ENCODE data around the gene SEPTIN5. TPM values are rescaled to one million over a fixed set of nuclear protein-coding genes. Genes with fewer than 3 reads are reported as not detected.

The SEPTIN5 gene
- polyA plus RNA-seq, 2 of the 4 experiments (the other 2 are of a cell fraction), result 4.6 to 12.6 TPM

- FAIRE-seq (no peak), DNase-seq (ENCODE audit: low read depth in 1 of 2, low spot score in 1 of 2) (no peak), ATAC-seq (no peak)
- no peak overlapping the region for H3K27ac ChIP-seq
- H3K9me3 ChIP-seq, result no peaks in the 10 kb centered on the region
- H3K4me3 ChIP-seq, result no peak overlapping the region
- no peak for TF ChIP-seq FOSL2 (IDR thresholded peaks at IDR 0.05)
- no peak for TF ChIP-seq FOSL2 (CRISPR knock-in tag; IDR thresholded peaks at IDR 0.05)
- TF ChIP-seq SREBF2 (IDR thresholded peaks at IDR 0.05), result no peak
- TF ChIP-seq ZC3H11A (IDR thresholded peaks at IDR 0.05), result no peak
- TF ChIP-seq JUN (IDR thresholded peaks at IDR 0.05), result no peak
- TF ChIP-seq NR3C1 (IDR thresholded peaks at IDR 0.05), result no peak
- no peak for TF ChIP-seq HDAC2 (IDR thresholded peaks at IDR 0.05)
- TF ChIP-seq POLR2A (IDR thresholded peaks at IDR 0.05; ENCODE audit: low read length), result no peak
- no peak for TF ChIP-seq KDM1A (IDR thresholded peaks at IDR 0.05; ENCODE audit: low read depth)
- no peak for TF ChIP-seq BCL3 (IDR thresholded peaks at IDR 0.05)
- no peak for TF ChIP-seq POLR2AphosphoS2 (conservative IDR thresholded peaks at IDR 0.05; ENCODE audit: low read length)
- TF ChIP-seq JUNB (IDR thresholded peaks at IDR 0.05), result no peak
- no peak for TF ChIP-seq PBX3 (IDR thresholded peaks at IDR 0.05)
- no peaks in the 10 kb centered on the region for H3K4me1 ChIP-seq
- ChIA-PET CTCF (interaction anchor here (2.4 to 8.4 kb wide), 2 partner anchors 180 to 220 kb away, joined by 6 to 215 read pairs; no protein-coding TSS in a partner anchor), POLR2A (no interaction called here)
- 82% methylated on average over 4 of the region's 7 CpGs for WGBS (ENCODE audit: missing lambda C conversion rate)
- no peak overlapping the region for H3K4me2 ChIP-seq
Measured at GRCh38 chr22:19734163-19734562, 19.9 kb downstream of the SEPTIN5 start.

- FAIRE-seq, result no peak
- 59% methylated on average over 3 of the region's 5 CpGs for WGBS (ENCODE audit: missing lambda C conversion rate)
- ATAC-seq, result no peak
- Histone ChIP-seq H3K27ac (no peak overlapping the region), H3K4me2 (no peak overlapping the region), H3K9me3 (no peaks in the 10 kb centered on the region), H3K4me3 (no peak overlapping the region), H3K4me1 (no peaks in the 10 kb centered on the region)
- POLR2A ChIA-PET, result no interaction called here
- TF ChIP-seq CHD4 (IDR thresholded peaks at IDR 0.05; ENCODE audit: borderline replicate concordance) (no peak), MAX (IDR thresholded peaks at IDR 0.05) (no peak), FOSL2 (IDR thresholded peaks at IDR 0.05) (no peak), FOSL2 (CRISPR knock-in tag; IDR thresholded peaks at IDR 0.05) (no peak), POLR2AphosphoS2 (conservative IDR thresholded peaks at IDR 0.05; ENCODE audit: low read length) (no peak), HMGXB4 (CRISPR knock-in tag; IDR thresholded peaks at IDR 0.05; ENCODE audit: borderline replicate concordance) (no peak), RARB (CRISPR knock-in tag; IDR thresholded peaks at IDR 0.05) (no peak), RCOR1 (IDR thresholded peaks at IDR 0.05; ENCODE audit: low read depth, low read length) (no peak), EHF (CRISPR knock-in tag; IDR thresholded peaks at IDR 0.05) (no peak), HOXB13 (CRISPR knock-in tag; IDR thresholded peaks at IDR 0.05; ENCODE audit: low read depth) (no peak), EHMT2 (IDR thresholded peaks at IDR 0.05; ENCODE audit: low read depth) (no peak), ESRRA (IDR thresholded peaks at IDR 0.05; ENCODE audit: borderline replicate concordance, low read length) (no peak), CBX2 (IDR thresholded peaks at IDR 0.05; ENCODE audit: borderline replicate concordance, low read depth) (no peak), CHD2 (IDR thresholded peaks at IDR 0.05; ENCODE audit: low read length, partially characterized antibody) (no peak), NFE2L2 (conservative IDR thresholded peaks at IDR 0.05; ENCODE audit: low read length) (no peak), CBX8 (IDR thresholded peaks at IDR 0.05) (no peak)
- CTCF ChIA-PET, result interaction anchor here (8.4 kb wide), 1 partner anchor 180 kb away, joined by 215 read pairs; no protein-coding TSS in a partner anchor
- DNase-seq (ENCODE audit: low read depth in 1 of 2, low spot score in 1 of 2), result no peak
Measured at GRCh38 chr22:19734837-19735382, 20.6 kb downstream of the SEPTIN5 start.

Measured in A549 (cell line).